ENCODE measurements around the gene UGT8. TPM values are rescaled to one million over a fixed set of nuclear protein-coding genes. Genes with fewer than 3 reads are reported as not detected.
"Not testable (repeated sequence)": the region's sequence is repeated elsewhere in the genome, so short reads cannot be mapped to it uniquely, and the experiment has no call there.

The UGT8 gene
- total RNA-seq, 1 experiment from 2014 or later, result not detected

DNA sequence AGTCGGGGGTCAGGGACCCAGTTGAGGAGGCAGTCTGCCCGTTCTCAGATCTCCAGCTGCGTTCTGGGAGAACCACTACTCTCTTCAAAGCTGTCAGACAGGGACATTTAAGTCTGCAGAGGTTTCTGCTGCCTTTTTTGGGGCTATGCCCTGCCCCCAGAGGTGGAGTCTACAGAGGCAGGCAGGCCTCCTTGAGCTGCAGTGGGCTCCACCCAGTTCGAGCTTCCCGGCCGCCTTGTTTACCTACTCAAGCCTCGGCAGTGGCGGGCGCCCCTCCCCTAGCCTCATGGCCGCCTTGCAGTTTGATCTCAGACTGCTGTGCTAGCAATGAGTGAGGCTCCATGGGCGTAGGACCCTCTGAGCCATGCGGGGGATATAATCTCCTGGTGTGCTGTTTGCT, 17.4 kb downstream of the UGT8 start:
- H4K20me1 ChIP-seq (ENCODE audit: insufficient read depth, low read depth, low read length); H3K4me3 ChIP-seq (ENCODE audit: low read length); H2AFZ ChIP-seq (ENCODE audit: low read length); H3K27me3 ChIP-seq (ENCODE audit: low read length); H3K27ac ChIP-seq (ENCODE audit: low read length); H3K4me1 ChIP-seq (ENCODE audit: low read length); DNase-seq; H3K9ac ChIP-seq (ENCODE audit: low read length); H3K9me3 ChIP-seq (ENCODE audit: low read length); H3K4me2 ChIP-seq (ENCODE audit: low read depth, low read length, poor library complexity, severe bottlenecking); H3K36me3 ChIP-seq (ENCODE audit: insufficient read depth, low read length); H3K79me2 ChIP-seq (ENCODE audit: low read length); H3K9me2 ChIP-seq (replicated peaks; ENCODE audit: insufficient read depth, low read length): not testable (repeated sequence)

DNA sequence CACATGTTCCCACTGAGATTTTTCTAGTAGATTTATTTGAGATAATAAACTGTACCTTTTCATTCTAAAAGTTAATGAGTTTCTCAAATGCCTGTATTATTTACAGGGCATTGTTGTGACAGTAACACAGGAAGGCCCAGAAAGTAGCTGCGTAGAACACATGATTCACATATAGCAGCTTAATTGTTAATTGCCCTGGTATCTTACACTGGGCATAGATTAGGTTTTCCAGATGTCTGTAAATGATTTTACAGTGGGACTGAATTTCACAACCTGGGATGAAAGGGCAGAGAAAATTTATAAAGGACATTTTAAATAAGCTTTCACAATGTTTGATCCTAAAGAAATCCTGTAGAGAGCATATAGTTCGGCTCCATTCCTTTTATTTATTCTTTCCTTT, 27.6 kb downstream of the UGT8 start:
- no peak overlapping the region for H2AFZ ChIP-seq (ENCODE audit: low read length)
- no peaks in the 10 kb centered on the region for H3K36me3 ChIP-seq (ENCODE audit: insufficient read depth, low read length)
- no peaks in the 10 kb centered on the region for H4K20me1 ChIP-seq (ENCODE audit: insufficient read depth, low read depth, low read length)
- DNase-seq, result no peak
- no peak overlapping the region for H3K4me3 ChIP-seq (ENCODE audit: low read length)
- no peak overlapping the region for H3K27ac ChIP-seq (ENCODE audit: low read length)
- no peaks in the 10 kb centered on the region for H3K79me2 ChIP-seq (ENCODE audit: low read length)
- no peaks in the 10 kb centered on the region for H3K9me2 ChIP-seq (replicated peaks; ENCODE audit: insufficient read depth, low read length)
- no peaks in the 10 kb centered on the region for H3K9me3 ChIP-seq (ENCODE audit: low read length)
- no peaks in the 10 kb centered on the region for H3K27me3 ChIP-seq (ENCODE audit: low read length)
- no peak overlapping the region for H3K9ac ChIP-seq (ENCODE audit: low read length)
- no peaks in the 10 kb centered on the region for H3K4me1 ChIP-seq (ENCODE audit: low read length)
- H3K4me2 ChIP-seq (ENCODE audit: low read depth, low read length, poor library complexity, severe bottlenecking), result no peak overlapping the region

DNA sequence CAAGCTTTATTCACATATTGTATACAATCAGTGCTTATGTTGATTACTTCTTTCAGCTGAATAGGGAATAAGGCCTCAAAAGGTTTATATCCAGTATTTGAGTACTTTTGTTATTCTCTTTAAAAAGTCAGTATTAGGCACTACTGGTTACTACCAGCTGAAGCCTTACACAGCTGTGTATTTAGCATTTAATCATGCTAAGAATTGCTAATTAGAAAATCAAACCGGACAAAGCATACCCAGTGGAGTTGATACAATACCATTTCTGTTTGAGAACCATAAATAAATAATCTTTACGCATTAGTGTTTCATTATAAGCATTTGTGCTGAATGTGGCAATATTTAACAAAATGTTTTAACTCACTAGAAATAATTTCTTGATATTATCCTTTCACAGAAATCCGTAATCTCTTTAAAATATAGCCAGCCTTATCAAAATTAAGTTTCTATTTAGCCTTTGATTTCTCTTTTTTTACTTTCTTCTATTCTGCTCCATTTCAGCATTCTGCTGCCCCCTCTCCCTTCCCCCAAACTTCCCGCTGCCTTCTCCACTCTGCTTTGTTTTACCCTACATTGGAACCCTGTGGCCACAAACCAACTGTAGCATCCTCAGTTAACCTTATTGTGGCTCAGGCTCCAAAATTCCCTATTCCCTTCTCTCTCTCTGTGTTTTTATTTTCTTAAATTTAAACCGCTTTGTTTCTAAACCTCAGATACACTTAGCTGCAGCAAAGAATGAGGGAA, 37.8 kb downstream of the UGT8 start:
- H2AFZ ChIP-seq (ENCODE audit: low read length), result no peak overlapping the region
- no peaks in the 10 kb centered on the region for H3K79me2 ChIP-seq (ENCODE audit: low read length)
- no peak overlapping the region for H3K9ac ChIP-seq (ENCODE audit: low read length)

DNA sequence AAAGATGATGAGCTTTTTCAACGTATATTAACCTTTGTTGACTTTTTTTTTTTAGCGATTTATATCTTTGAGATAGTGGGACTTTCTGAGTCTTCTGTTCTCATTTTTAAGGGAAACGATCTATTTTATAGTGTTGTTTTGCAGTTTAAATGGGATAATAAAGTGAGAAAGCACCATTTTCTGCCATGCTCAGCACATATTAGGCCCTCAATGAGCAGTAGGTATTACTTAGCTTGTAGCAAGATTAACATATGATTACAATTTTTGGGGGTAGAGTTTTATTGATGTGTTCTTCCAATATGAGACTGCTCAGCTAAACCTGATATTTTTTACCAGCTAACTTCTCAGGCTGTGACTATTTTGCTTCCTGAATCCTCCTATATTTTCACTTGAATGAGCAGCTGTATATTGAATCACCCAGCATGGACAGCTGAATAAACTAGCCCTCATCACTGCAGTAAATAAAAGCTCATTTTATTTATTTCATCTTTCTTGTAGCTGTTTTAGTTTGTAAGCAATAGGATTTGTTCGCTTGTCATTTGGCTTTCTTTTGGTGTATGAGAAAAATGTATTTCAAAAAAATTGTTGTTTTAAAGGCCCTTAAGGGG, 43.7 kb downstream of the UGT8 start:
- Histone ChIP-seq H3K4me3 (ENCODE audit: low read length) (no peak overlapping the region), H3K9me2 (replicated peaks; ENCODE audit: insufficient read depth, low read length) (no peaks in the 10 kb centered on the region), H4K20me1 (ENCODE audit: insufficient read depth, low read depth, low read length) (no peaks in the 10 kb centered on the region), H3K27me3 (ENCODE audit: low read length) (no peaks in the 10 kb centered on the region), H3K79me2 (ENCODE audit: low read length) (no peaks in the 10 kb centered on the region), H3K4me1 (ENCODE audit: low read length) (no peaks in the 10 kb centered on the region), H2AFZ (ENCODE audit: low read length) (no peak overlapping the region), H3K9me3 (ENCODE audit: low read length) (no peaks in the 10 kb centered on the region), H3K4me2 (ENCODE audit: low read depth, low read length, poor library complexity, severe bottlenecking) (no peak overlapping the region), H3K27ac (ENCODE audit: low read length) (no peak overlapping the region), H3K9ac (ENCODE audit: low read length) (no peak overlapping the region), H3K36me3 (ENCODE audit: insufficient read depth, low read length) (no peaks in the 10 kb centered on the region)
- no peak for DNase-seq

More for the DNA sequence above, 37.8 kb downstream of the UGT8 start:
- Histone ChIP-seq H3K27ac (ENCODE audit: low read length) (no peak overlapping the region), H3K9me3 (ENCODE audit: low read length) (no peaks in the 10 kb centered on the region), H3K36me3 (ENCODE audit: insufficient read depth, low read length) (no peaks in the 10 kb centered on the region), H3K4me3 (ENCODE audit: low read length) (no peak overlapping the region), H4K20me1 (ENCODE audit: insufficient read depth, low read depth, low read length) (no peaks in the 10 kb centered on the region), H3K4me1 (ENCODE audit: low read length) (no peaks in the 10 kb centered on the region), H3K4me2 (ENCODE audit: low read depth, low read length, poor library complexity, severe bottlenecking) (no peak overlapping the region), H3K9me2 (replicated peaks; ENCODE audit: insufficient read depth, low read length) (no peaks in the 10 kb centered on the region), H3K27me3 (ENCODE audit: low read length) (no peaks in the 10 kb centered on the region)
- no peak for DNase-seq

DNA sequence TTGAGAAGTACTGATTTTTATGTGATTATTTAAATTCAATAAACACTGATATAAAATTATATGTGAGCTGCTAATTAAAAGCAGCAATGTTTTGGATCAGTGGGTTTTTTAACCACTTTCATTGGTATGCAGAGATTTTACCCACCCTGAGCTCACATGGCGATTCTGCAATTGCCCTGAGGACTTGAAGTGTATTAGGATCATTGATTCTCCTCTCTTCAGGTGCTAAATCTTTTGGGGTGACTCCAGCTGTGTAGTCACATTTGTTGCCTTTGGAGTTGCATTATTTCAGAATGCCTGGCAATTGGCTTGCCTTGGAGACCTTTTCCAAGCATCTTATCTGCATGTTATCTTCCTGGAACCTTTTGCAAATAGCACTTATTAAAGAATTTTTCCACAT, 51.3 kb downstream of the UGT8 start:
- no peaks in the 10 kb centered on the region for H3K9me2 ChIP-seq (replicated peaks; ENCODE audit: insufficient read depth, low read length)
- no peaks in the 10 kb centered on the region for H3K27me3 ChIP-seq (ENCODE audit: low read length)
- no peaks in the 10 kb centered on the region for H4K20me1 ChIP-seq (ENCODE audit: insufficient read depth, low read depth, low read length)
- no peaks in the 10 kb centered on the region for H3K9me3 ChIP-seq (ENCODE audit: low read length)
- no peaks in the 10 kb centered on the region for H3K79me2 ChIP-seq (ENCODE audit: low read length)
- no peak overlapping the region for H2AFZ ChIP-seq (ENCODE audit: low read length)
- H3K4me2 ChIP-seq (ENCODE audit: low read depth, low read length, poor library complexity, severe bottlenecking), result no peak overlapping the region
- no peak overlapping the region for H3K9ac ChIP-seq (ENCODE audit: low read length)
- no peaks in the 10 kb centered on the region for H3K4me1 ChIP-seq (ENCODE audit: low read length)
- H3K4me3 ChIP-seq (ENCODE audit: low read length), result no peak overlapping the region
- no peaks in the 10 kb centered on the region for H3K36me3 ChIP-seq (ENCODE audit: insufficient read depth, low read length)
- no peak overlapping the region for H3K27ac ChIP-seq (ENCODE audit: low read length)
- DNase-seq, result no peak

DNA sequence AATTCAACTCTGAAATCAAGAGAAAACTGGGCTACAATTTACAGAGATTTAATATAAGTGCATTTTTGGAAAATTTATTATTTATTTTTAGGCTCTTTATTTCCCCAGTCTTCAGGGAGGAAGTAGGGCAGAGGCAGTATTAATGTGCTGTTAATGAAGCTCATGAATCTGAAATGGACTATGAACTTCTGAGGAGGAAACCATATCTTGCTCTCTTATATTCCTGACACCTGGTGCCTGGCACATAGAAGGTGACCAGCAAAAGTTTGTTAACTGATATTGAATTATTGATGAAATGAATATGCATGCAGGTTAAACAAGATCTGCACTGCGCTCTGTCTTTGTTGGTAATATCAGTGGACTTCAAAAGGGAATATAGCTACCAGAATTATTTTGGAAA, 55.1 kb downstream of the UGT8 start:
- H3K27ac ChIP-seq (ENCODE audit: low read length), result no peak overlapping the region
- H3K9ac ChIP-seq (ENCODE audit: low read length), result no peak overlapping the region
- H4K20me1 ChIP-seq (ENCODE audit: insufficient read depth, low read depth, low read length), result no peaks in the 10 kb centered on the region
- no peak overlapping the region for H3K4me3 ChIP-seq (ENCODE audit: low read length)
- no peaks in the 10 kb centered on the region for H3K4me1 ChIP-seq (ENCODE audit: low read length)
- no peak overlapping the region for H2AFZ ChIP-seq (ENCODE audit: low read length)
- no peak overlapping the region for H3K4me2 ChIP-seq (ENCODE audit: low read depth, low read length, poor library complexity, severe bottlenecking)
- DNase-seq, result no peak
- H3K79me2 ChIP-seq (ENCODE audit: low read length), result no peaks in the 10 kb centered on the region
- H3K36me3 ChIP-seq (ENCODE audit: insufficient read depth, low read length), result no peaks in the 10 kb centered on the region
- no peaks in the 10 kb centered on the region for H3K9me2 ChIP-seq (replicated peaks; ENCODE audit: insufficient read depth, low read length)
- no peaks in the 10 kb centered on the region for H3K9me3 ChIP-seq (ENCODE audit: low read length)
- H3K27me3 ChIP-seq (ENCODE audit: low read length), result no peaks in the 10 kb centered on the region

DNA sequence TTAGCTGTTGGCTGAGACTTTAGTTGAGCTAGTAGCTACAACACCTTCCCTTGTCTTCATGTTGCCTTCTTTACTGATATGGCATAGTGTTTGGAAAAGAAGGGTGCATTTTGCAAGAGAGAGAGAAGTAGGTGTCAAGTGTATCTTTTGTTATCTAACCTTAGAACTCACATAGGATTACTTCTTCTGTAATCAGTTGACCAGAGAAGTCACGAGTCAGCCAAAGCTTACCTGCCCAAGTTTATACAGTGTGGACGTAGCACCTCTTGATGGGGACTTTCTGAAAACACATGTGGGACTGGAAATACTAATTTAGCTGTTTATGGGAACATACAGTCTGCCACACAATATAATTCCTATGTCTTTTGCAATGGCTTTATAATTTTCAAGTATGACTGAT, 56.0 kb downstream of the UGT8 start:
- Histone ChIP-seq H2AFZ (ENCODE audit: low read length) (no peak overlapping the region), H3K4me1 (ENCODE audit: low read length) (no peaks in the 10 kb centered on the region), H3K27me3 (ENCODE audit: low read length) (no peaks in the 10 kb centered on the region), H3K9me3 (ENCODE audit: low read length) (no peaks in the 10 kb centered on the region), H3K27ac (ENCODE audit: low read length) (no peak overlapping the region), H3K9me2 (replicated peaks; ENCODE audit: insufficient read depth, low read length) (no peaks in the 10 kb centered on the region), H3K4me2 (ENCODE audit: low read depth, low read length, poor library complexity, severe bottlenecking) (no peak overlapping the region), H3K9ac (ENCODE audit: low read length) (no peak overlapping the region), H3K4me3 (ENCODE audit: low read length) (no peak overlapping the region), H4K20me1 (ENCODE audit: insufficient read depth, low read depth, low read length) (no peaks in the 10 kb centered on the region), H3K79me2 (ENCODE audit: low read length) (no peaks in the 10 kb centered on the region), H3K36me3 (ENCODE audit: insufficient read depth, low read length) (no peaks in the 10 kb centered on the region)
- no peak for DNase-seq

DNA sequence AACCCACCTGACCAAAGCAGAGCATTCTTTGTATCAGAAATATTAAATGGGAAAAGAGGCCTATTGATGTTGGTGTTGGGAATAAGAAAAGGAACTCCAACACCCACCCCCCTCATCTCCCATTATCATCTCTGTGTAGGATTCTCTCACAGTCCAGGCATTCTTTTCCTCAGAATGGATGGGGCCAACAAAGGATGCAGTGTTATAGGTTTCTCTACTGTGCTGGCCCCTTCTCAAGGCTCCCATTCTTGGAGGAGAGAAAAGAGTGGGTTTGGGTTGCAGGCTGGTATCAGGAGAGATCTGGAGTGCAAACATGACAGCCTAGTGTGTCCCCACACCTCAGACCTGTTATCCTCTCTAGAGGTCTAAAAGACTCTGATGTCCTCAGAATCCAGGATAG, 59.6 kb downstream of the UGT8 start:
- Histone ChIP-seq H3K27me3 (ENCODE audit: low read length) (no peaks in the 10 kb centered on the region), H3K9ac (ENCODE audit: low read length) (no peak overlapping the region), H3K27ac (ENCODE audit: low read length) (no peak overlapping the region), H3K4me2 (ENCODE audit: low read depth, low read length, poor library complexity, severe bottlenecking) (no peak overlapping the region), H3K4me1 (ENCODE audit: low read length) (no peaks in the 10 kb centered on the region), H3K4me3 (ENCODE audit: low read length) (no peak overlapping the region), H3K9me2 (replicated peaks; ENCODE audit: insufficient read depth, low read length) (no peaks in the 10 kb centered on the region), H3K9me3 (ENCODE audit: low read length) (no peaks in the 10 kb centered on the region), H3K79me2 (ENCODE audit: low read length) (no peaks in the 10 kb centered on the region), H2AFZ (ENCODE audit: low read length) (no peak overlapping the region), H4K20me1 (ENCODE audit: insufficient read depth, low read depth, low read length) (no peaks in the 10 kb centered on the region), H3K36me3 (ENCODE audit: insufficient read depth, low read length) (no peaks in the 10 kb centered on the region)
- DNase-seq, result no peak

All from Karpas-422 (cell line).